Activated CD4-positive, CD25-positive, alpha-beta regulatory T cell treated with anti-CD3 and anti-CD28 coated beads, Interleukin-2, amount 50 U/mL, for 24 hours (primary cell): ENCODE measurements around the gene UBL4A.

Experiments
- ATAC-seq, 2 donors: fragments of 150-1000 bp; cut with Tn5 transposase; one replicate each; pipeline ENCODE4 v1.10.0; 2021; ENCODE audit warnings: mild to moderate bottlenecking in 1 of 2, moderate library complexity in 1 of 2

The UBL4A gene

DNA sequence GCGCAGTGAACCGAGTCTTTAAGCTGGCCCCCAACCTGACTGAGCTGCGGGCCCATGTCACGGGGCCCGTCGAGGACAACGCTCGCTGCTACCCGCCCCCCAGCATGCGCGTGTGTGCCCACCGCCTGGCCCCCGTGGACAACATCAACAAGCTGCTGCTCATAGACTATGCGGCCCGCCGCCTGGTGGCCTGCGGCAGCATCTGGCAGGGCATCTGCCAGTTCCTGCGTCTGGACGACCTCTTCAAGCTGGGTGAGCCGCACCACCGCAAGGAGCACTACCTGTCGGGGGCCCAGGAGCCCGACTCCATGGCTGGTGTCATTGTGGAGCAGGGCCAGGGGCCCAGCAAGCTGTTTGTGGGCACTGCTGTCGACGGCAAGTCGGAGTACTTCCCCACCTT is 26.1 kb downstream of the UBL4A start:
- no peak for ATAC-seq

DNA sequence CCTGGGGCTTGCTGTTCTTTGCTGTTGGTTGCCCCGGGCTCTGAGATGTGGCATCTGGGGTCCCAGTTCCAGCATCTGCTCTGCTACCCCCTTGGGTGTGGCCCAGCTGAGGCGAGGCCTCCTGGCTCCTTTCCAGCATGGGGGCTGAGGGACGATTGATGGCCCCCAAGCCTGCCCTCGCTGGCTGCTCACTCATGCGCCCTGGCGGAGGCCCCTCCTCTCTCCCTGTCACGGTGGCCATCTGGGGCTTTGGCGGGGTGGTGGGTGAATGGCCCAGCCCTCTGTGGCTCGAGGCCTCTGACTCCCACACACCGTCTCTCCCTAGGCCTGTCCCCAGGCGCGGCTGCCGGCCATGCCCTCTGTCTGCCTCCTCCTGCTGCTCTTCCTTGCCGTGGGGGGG is 26.6 kb downstream of the UBL4A start:
- ATAC-seq = no peak

DNA sequence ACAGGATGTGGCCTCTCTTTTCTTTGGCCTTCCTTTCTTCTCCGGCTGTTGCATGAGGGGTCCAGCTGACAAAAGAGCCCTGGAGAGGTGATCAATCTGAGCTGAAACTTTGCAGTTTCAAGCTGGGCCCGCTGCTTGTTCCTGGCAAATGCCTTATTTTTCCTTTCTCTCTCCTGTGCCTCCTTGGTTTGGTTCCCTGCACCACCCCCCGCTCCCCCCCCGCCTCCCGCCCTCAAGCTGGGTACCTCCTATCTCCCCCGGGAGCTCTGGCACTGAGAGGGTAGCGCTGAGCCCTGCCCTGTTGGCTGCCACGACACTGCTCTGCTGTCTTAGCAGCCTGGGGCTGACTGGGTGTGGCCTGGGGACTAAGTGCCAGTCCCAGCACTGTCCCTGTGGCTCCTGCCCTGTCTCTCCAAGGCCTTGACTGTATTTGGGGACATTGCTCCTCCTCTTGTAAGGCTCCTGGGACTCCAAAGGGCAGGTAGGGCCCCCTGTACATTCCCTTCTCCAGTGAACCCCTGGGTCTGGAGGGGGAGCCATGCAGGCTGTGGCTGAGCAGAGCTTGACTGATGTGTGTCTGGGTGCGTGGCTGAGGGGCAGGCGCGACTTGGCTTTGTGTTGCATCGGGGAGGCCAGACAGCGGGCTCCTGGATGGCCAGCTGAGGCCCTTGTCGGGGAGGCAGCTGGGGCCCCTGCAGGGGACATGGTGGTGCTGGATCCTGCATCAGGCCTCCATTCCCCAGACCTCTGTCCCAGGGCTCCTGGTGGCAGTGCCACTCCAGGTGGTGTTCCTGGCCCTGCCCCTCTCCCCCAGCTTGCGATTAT is 27.2 kb downstream of the UBL4A start:
- ATAC-seq = peak; percentile 28 to 43

DNA sequence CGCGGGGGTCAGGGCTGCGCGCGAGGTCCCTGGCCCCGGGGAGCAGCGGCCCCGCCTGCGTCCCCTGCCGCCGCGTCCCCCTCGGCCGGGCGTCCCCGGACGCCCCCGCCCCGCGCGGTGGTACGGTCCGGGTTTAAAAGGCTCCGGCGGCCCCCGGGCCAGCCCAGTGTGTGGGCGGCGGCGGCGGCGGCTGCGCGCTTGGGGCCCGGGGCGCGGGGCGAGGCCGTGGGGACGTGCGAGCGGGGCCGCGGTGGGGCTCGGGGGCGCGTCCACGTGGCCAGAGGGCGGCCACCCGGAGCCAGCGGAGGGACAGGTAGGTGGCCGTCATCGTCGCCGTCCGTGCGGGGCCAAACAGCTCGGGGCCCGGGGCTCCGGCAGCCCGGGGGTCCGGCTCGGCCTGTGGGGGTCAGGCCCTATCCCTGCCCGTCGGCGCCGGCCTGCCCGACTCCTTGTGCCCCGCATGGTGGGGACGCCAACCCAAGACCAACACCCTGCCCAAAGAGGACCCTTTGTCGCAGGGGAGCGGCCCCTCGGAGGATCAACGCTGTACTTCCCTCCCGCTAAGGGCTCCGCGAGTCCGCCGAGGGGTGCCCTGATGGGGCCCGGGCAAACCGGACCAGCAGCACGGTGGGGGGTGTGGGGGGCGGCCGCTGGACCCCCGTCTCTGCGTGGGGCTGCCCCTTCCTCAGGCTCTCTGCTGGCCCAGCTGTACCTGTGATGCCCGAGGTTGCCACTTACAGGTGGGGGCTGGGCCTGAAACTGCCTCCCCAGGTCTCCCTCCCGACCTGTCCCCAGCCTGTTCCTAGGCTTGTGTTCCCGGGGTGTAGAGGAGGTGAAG is 28.1 kb downstream of the UBL4A start, which contains the start of gene PLXNA3:
Gene PLXNA3 (plus strand): TSS at position 166 of the 838 bp plus-strand sequence. CDS start 1,903 bp downstream, outside the sequence.
- ATAC-seq = peak; percentile 81

DNA sequence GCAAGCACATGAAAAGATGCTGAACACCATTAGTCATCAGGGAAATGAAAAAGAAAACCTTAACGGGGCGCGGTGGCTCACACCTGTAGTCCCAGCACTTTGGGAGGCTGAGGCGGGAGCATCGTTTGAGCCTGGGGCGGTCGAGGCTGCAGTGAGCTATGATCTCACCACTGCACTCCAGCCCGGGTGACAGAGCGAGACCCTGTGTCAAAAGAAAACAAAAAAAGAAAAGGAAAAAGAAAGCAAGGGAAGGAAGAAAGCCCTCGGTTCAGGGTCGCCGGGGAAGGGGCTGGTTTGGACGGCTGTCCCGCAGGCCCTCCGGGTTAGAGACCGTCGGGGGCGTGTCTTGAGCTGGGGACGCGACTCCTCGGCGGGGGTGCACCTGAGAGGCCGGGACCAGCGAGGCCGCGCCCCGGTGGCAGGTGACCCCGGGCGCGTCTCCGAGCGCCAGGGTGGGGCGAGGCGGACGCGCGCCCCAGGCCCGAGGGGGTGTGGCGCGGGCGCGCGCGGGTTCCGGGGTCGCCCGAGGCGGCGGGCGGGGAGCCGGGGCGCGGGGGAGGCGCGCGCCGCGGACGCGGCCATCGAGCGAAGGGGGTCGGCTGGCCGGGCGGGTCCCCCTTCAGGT is 28.8 kb downstream of the UBL4A start:
- peak; percentile 56 to 67 for ATAC-seq

DNA sequence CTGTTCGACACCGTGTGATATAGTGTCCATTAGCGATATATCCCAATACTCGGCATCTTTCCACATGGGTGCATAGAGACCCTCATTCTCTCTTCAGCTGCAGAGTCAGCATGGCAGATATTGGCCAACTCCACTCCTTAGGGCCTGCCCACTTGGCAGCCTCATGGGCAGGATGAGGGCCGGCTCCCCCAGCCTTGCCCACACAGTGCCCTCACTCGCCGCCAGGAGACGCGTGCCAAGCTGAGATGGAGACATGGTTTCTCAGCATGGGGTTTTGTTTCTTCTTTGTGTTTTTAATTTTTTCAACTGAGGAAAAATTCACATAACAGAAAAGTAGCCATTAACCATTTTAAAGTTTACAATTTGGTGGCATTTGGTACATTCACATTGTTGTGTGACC is 33.6 kb downstream of the UBL4A start:
- ATAC-seq = no peak

DNA sequence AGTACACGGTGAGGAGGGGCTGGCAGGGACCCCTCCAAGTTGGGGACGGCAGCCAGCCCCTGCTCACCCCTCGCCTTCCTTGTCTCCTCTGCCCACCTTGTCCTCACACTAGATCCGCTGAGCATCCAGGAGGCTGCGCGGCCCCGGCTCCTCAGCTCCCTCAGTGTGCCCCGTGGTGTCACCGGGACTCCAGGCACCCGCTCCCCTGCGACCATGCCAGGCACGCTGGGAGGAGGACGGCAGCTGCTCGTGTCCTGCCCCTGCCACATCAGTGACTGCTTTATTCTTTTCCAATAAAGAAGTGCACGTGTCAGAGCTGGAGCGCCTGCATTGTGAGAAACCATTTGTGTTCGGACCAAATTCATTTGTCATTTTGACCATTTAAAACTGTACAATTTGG is 36.1 kb downstream of the UBL4A start:
- ATAC-seq = no peak

DNA sequence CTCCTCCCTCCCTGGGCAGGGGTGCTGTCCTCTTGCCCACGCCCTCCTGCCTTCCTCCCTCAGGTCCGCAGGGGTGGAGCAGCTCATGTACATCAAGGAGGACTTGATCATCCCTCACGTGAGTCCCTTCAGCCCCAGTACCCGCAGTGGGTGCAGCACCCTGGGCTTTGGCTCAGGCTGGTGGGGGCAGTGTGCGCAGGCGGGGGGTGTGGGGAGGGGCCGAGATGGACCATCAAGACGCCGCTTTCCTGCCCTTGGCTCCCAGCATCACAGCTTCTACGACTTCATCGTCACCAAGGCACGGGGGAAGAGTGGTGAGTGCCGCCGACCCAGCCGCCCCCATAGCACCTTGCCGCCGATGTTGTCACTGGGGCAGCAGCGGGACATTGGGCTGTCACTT is 36.8 kb downstream of the UBL4A start:
- no peak for ATAC-seq

DNA sequence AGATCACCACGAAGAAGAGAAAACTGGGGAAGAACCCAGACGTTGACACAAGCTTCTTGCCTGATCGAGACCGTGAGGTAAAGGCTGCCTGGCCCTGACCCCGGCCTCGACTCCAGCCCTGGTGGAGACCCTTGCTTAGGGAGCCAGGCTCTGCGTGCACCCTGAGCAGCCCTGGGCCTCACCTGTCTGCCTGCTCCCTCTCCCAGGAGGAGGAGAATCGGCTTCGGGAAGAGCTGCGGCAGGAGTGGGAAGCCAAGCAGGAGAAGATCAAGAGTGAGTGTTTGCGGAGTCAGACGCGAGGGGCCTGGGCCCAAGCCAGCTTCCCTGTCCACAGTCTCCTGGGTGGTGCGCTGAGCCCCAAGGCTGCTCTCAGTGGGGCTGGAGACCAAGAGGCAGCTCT is 37.9 kb downstream of the UBL4A start:
- ATAC-seq = no peak

DNA sequence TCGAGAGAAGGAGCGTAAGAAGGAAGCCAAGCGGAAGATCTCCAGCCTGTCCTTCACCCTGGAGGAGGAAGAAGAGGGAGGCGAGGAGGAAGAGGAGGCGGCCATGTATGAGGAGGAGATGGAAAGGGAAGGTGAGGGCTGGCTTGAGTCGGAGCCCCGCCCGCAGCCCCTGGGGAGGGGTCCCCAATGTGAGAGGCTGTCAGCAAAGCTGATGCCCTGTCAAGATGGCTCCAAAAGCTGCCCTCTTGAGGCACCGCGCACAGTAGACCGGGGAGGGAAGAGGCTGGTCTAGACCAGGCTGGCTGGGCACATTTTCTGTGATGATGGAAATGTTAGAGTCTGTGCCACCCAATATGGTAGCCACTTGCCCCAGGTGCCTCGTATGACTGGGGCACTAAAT is 40.0 kb downstream of the UBL4A start:
- ATAC-seq = no peak

DNA sequence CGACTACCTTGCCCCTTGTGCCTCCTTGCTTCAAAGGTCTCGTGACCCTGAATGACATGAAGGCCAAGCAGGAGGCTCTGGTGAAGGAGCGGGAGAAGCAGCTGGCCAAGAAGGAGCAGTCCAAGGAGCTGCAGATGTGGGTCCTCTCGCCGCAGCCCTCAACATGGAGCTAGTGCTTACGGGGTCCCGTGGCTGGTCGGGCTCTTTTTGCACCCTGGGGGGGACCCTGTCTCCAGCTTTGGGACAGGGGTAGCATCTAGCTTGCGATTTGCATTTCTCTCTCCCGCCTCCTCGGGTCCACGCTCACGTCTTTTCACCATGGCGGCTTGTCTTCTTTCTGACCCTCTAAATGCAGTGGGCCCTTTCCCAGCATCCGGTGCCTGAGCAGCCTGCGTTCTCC is 40.6 kb downstream of the UBL4A start:
- no peak for ATAC-seq

DNA sequence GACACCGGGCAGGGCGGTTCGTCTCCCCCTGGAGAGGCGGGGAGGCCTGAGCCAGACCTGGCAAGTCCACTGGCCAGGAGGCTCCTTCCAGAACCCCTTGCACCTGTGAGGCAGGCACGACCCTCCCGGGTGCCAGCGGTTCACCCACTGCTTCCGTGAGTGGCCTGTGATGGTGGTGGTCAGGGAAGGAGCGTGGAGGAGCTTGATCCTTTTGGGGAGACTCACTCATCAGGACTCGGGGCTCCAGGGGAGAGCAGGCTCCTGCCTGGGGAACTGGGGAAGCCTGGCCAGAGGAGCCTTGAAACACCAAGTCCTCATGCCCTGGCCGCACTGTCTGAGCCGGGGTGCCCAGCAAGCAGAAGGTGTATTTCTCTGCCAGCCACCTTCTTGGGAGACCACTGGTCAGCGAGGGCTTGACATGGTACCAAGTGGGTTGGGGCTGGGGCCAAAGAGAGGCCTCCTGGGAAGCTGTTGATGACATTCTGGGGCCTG is 41.6 kb downstream of the UBL4A start:
- no peak for ATAC-seq

DNA sequence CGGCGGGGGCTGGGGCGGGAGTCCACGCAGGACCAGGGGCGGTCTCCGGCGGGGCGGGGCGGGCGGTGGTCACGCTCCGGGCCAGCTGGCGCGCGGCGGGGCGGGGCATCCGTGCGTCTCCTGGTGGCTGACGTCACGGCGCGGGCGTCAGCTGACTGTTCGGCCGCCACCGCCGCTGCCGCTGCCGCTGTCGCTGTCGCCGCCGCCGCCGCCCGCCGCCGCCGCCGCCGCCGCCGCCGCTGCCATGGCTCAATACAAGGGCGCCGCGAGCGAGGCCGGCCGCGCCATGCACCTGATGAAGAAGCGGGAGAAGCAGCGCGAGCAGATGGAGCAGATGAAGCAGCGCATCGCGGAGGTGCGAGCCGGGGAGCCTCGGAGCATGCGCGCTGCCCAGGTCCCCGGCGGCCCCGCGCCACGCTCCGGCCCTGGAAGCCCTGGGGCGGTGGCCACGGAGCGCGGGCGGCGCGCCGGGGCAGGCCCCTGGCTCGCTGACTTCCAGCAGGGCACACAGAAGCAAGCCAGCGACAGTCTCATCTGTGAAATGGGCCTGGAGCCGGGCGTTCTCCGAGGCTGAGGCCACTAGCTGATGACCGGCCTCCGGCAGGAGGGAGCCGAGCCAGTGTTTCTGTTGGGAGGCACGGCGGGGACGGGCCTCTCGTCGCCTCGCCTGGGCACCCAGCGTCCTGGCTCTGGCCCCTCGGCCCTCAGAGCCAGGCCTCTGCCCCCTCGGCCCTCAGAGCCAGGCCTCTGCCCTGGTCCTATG is 42.2 kb downstream of the UBL4A start, which contains the start of gene FAM50A:
Gene FAM50A (plus strand): TSS at position 150 of the 763 bp plus-strand sequence. CDS start 95 bp downstream, at position 245.
- ATAC-seq = peak; percentile 83 to 90

DNA sequence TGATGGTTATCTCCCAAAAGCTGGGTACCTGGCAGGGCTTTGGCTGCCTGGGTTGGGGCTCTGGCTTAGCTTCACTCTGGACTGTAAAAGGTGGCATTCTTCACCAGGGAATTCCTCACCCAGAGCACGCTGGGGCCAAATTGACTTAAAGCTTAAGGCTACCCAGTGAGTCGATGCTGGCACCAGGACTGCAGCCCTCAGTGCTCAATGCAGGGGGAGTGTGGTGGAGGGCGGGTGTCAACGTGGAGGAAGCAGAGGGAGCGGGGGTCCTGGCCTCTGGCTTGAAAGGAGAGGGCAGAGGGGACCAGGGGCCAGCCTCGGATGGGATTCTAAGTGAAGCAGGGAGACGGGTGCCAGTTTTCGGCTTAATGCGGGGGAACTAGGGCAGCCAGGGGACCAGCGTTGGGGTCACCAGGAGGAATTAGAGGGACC is 42.9 kb downstream of the UBL4A start:
- ATAC-seq = peak in 1 of 2 donors; percentile 12

DNA sequence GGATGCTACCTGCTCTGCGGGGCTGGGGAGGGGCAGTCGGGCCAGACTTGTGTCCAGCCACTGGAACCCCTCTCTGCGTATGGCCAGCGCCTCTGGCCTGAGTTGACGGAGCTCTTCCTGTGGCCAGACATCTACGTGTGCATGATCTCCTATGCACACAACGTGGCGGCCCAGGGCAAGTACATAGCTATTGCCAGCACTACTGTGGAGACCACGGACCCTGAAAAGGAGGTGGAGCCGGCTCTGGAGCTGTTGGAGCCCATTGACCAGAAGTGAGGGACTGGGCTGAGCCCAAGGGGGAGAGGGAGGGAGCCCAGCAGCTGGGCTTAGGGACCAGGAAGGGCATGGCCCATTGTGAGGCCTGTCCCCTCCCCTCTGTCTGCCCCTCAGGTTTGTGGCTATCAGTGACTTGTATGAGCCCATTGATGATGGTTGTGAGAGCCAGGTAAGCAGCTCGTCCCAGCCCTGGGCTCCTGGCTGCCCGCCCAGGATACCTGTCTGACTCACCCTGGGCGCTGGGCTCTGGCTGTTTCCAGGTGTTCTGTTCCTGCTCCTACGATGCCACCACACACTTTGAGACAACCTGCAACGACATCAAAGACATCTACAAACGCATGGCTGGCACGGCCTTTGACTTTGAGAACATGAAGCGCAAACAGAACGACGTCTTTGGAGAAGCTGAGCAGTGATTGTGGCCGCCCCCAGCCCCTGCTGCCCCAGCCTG is 44.3 kb downstream of the UBL4A start:
- ATAC-seq = no peak

DNA sequence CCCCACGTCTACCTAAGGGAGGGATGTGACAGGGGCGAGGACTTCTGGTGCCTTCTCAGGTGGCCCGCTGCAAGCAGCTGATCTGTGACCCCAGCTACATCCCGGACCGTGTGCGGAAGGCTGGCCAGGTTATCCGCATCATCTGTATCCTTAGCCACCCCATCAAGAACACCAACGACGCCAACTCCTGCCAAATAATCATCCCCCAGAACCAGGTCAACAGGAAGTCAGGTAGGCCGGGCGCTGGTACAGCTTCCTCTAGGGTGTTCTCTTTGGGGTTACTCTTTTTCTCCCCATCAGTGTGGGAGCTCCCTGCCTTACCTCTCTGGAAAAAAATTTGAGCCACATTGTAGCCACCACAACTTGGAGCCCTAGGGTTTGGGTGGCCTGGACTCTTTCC is 44.9 kb downstream of the UBL4A start:
- ATAC-seq = no peak

DNA sequence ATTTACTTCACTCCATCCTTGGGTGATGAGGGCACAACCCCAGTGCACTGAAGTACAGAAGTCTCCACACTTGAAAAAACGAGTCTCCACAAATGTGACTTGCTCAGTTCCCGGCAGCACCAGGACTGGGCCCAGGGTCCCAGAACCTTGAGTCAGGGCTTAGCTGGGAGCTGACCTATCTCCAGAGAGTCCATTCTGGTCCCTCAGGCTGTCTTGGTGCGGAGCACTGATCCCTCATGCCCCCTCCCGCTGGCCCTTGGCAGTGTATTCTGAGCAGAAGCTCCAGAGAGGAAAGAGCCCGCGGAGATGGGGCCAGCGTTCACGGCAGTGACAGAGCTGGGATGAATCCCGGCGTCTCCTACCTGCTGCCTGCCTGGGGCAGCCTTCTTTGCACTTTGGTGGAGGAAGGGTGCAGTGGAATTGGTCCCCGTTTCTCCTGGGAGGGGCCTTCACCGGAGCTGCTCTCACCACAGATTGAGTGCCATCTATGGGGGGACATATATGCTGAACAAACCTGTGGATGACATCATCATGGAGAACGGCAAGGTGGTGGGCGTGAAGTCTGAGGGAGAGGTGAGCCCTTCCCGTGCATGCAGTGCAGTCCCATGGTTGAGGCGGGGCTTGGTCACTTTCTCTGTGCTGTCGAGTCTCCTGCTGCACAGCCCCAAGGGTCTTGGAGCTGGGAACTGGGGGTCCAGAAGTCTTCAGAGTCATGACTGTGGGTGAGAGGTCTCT is 45.6 kb downstream of the UBL4A start:
- ATAC-seq = no peak

DNA sequence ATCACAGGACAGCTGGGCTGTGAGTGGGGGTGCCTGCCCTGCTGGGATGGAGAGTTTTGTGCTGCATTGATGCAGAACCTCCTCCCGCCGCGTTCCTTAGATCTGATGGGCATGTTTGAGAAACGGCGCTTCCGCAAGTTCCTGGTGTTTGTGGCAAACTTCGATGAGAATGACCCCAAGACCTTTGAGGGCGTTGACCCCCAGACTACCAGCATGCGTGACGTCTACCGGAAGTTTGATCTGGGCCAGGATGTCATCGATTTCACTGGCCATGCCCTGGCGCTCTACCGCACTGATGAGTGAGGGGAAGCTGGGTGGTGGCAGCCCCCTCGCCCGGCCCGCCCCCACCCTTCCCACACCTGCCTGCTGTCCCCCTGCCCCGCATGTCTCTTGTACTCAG is 46.6 kb downstream of the UBL4A start:
- ATAC-seq = no peak

DNA sequence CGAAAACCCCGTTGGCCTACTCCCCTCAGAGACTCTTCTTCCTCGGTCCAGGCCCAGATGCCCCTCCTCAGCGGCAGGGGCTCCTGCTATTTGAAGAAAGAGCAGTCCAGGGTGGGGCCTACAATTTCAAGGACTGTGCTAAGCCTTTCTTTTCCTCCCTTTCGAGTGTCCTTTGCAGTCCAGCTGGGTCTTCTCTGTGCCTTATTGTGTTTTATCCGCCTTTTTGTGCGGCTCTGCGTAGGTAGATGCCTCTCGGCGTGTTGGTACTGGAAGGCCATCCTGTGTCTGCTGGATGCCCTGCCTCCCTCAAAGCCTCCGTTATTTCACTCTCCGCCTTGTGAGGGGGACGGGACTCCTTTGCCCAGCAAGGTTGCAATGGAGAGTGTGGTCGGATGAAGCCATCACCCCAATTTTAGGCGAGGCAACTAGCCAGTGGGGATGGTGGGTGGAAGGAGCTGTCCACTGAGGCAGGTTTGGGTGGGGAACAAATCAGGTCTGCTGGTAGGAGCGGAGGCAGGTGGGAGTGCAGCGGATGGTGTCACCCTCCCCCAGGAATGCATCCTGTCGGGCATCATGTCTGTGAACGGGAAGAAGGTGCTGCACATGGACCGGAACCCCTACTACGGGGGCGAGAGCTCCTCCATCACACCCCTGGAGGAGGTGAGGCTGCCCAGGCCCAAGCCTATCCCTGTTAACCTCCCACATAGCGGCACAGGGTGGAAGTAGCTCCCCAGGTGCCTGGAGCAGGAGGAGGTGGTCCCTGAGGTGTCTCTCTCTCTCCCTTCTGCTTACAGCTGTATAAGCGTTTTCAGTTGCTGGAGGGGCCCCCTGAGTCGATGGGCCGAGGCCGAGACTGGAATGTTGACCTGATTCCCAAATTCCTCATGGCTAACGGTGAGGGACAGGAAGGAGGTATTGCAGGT is 48.2 kb downstream of the UBL4A start:
- ATAC-seq = no peak
